OCI-LY1 (cell line): Measurements from ENCODE around the gene FOXK2.

ENCODE experiments used
- H2AFZ ChIP-seq: fragments of 200-600 bp; sonication (generic), shearing (Covaris generic); 2 replicates; pipeline ENCODE4 v1.6.0; 2014; ENCODE audit warnings: antibody characterized with exemption, mild to moderate bottlenecking, low read length
- H3F3A ChIP-seq: fragments of 200-600 bp; sonication (generic), shearing (Covaris generic); 2 replicates; pipeline ENCODE4 v1.6.0; 2014; ENCODE audit warnings: mild to moderate bottlenecking, antibody characterized with exemption, low read length, moderate library complexity; ENCODE audit not compliant: insufficient read depth
- H3K27ac ChIP-seq: fragments of 200-600 bp; sonication (generic); 2 replicates; pipeline ENCODE4 v1.5.1; 2014; ENCODE audit warnings: low read length, mixed run types, mild to moderate bottlenecking, low read depth; ENCODE audit not compliant: poor library complexity, severe bottlenecking
- H3K27me3 ChIP-seq: fragments of 200-600 bp; sonication (generic); 2 replicates; pipeline ENCODE4 v1.6.0; 2014; ENCODE audit warnings: antibody characterized with exemption, mild to moderate bottlenecking, low read length, moderate library complexity; ENCODE audit not compliant: insufficient read depth
- H3K36me3 ChIP-seq: fragments of 200-600 bp; sonication (generic); 2 replicates; pipeline ENCODE4 v1.6.1; 2014; ENCODE audit warnings: mild to moderate bottlenecking, antibody characterized with exemption, low read length, moderate library complexity, mixed read lengths; ENCODE audit not compliant: insufficient read depth
- H3K4me1 ChIP-seq: fragments of 200-600 bp; sonication (generic); 2 replicates; pipeline ENCODE4 v1.5.1; 2014; ENCODE audit warnings: mild to moderate bottlenecking, low read length, moderate library complexity; ENCODE audit not compliant: insufficient read depth, severe bottlenecking
- H3K4me2 ChIP-seq: fragments of 200-600 bp; sonication (generic), shearing (Covaris generic); 2 replicates; pipeline ENCODE4 v1.6.1; 2014; ENCODE audit warnings: low read length
- H3K4me3 ChIP-seq: fragments of 200-600 bp; sonication (generic); 2 replicates; pipeline ENCODE4 v1.5.1; 2014; ENCODE audit warnings: low read length, low read depth, mild to moderate bottlenecking, mixed read lengths; ENCODE audit not compliant: poor library complexity, severe bottlenecking
- H3K79me2 ChIP-seq: fragments of 200-600 bp; shearing (Covaris generic); 2 replicates; pipeline ENCODE4 v1.6.1; 2016; ENCODE audit warnings: mixed run types, low read length, mixed read lengths; ENCODE audit not compliant: insufficient read depth
- H3K9ac ChIP-seq: fragments of 200-600 bp; sonication (generic), shearing (Covaris generic); 2 replicates; pipeline ENCODE4 v1.6.1; 2014; ENCODE audit warnings: mild to moderate bottlenecking, low read length, mixed read lengths
- H3K9me2 ChIP-seq: fragments of 200-600 bp; sonication (generic), shearing (Covaris generic); 2 replicates; pipeline ENCODE4 v1.6.1; 2014; ENCODE audit warnings: low read depth, mild to moderate bottlenecking, low read length, mixed read lengths
- H3K9me3 ChIP-seq: fragments of 200-600 bp; shearing (Covaris generic); 2 replicates; pipeline ENCODE4 v1.6.1; 2014; ENCODE audit warnings: low read length, mixed read lengths
- H4K20me1 ChIP-seq: fragments of 200-600 bp; sonication (generic), shearing (Covaris generic); 2 replicates; pipeline ENCODE4 v1.6.0; 2016; ENCODE audit warnings: mild to moderate bottlenecking, low read length; ENCODE audit not compliant: insufficient read depth
- CTCF ChIP-seq: fragments of 200-600 bp; sonication (generic), shearing (Covaris generic); IDR thresholded peaks from 2 replicates; pipeline ENCODE4 v1.5.1; 2017; ENCODE audit warnings: mild to moderate bottlenecking, antibody characterized with exemption, low read length, moderate library complexity, mixed read lengths
- EZH2 ChIP-seq: fragments of 200-600 bp; sonication (generic), shearing (Covaris generic); IDR thresholded peaks from 2 replicates; pipeline ENCODE4 v1.8.0; 2017; ENCODE audit warnings: borderline replicate concordance, mixed run types, mild to moderate bottlenecking, antibody characterized with exemption, low read length, moderate library complexity, mixed read lengths

FOXK2 gene

GRCh38 chr17:82567286-82567685, 47.8 kb downstream of the FOXK2 start:
- Histone ChIP-seq H3K4me2 (no peak overlapping the region), H3K9ac (no peak overlapping the region), H3K9me2 (no peaks in the 10 kb centered on the region), H3K79me2 (peaks cover 21% of the 10 kb centered on the region), H3K27ac (no peak overlapping the region), H3K27me3 (no peaks in the 10 kb centered on the region), H3K9me3 (no peaks in the 10 kb centered on the region), H3F3A (no peaks in the 10 kb centered on the region), H3K36me3 (peaks cover 89% of the 10 kb centered on the region), H3K4me3 (no peak overlapping the region), H3K4me1 (peaks cover 46% of the 10 kb centered on the region), H2AFZ (no peak overlapping the region), H4K20me1 (no peaks in the 10 kb centered on the region)
- TF ChIP-seq EZH2 (no peak), CTCF (no peak)

GRCh38 chr17:82568997-82569393, 49.5 kb downstream of the FOXK2 start:
- no peak for TF ChIP-seq CTCF
- TF ChIP-seq EZH2 = no peak
- Histone ChIP-seq H4K20me1 (no peaks in the 10 kb centered on the region), H3K9me2 (no peaks in the 10 kb centered on the region), H3F3A (no peaks in the 10 kb centered on the region), H3K27ac (peak overlapping the region; percentile 70), H3K4me3 (no peak overlapping the region), H3K79me2 (peaks cover 7% of the 10 kb centered on the region; the same call in 1 of the 2 replicates), H3K36me3 (peaks cover 96% of the 10 kb centered on the region), H2AFZ (no peak overlapping the region), H3K9me3 (no peaks in the 10 kb centered on the region), H3K9ac (no peak overlapping the region), H3K27me3 (no peaks in the 10 kb centered on the region), H3K4me1 (peaks cover 47% of the 10 kb centered on the region), H3K4me2 (no peak overlapping the region; the same call in 1 of the 2 replicates)

- H3K27me3 ChIP-seq = no peaks in the 10 kb centered on the region
- no peak overlapping the region for H3K9ac ChIP-seq
- H3K27ac ChIP-seq = peak overlapping the region; percentile 70
- peaks cover 97% of the 10 kb centered on the region for H3K36me3 ChIP-seq
- H3F3A ChIP-seq = no peaks in the 10 kb centered on the region
- H3K4me1 ChIP-seq = peaks cover 47% of the 10 kb centered on the region
- no peak overlapping the region for H3K4me2 ChIP-seq
- no peak overlapping the region for H3K4me3 ChIP-seq
- TF ChIP-seq CTCF = no peak
- no peak for TF ChIP-seq EZH2
- no peaks in the 10 kb centered on the region for H3K9me2 ChIP-seq
- no peaks in the 10 kb centered on the region for H3K9me3 ChIP-seq
- peaks cover 7% of the 10 kb centered on the region; the same call in 1 of the 2 replicates for H3K79me2 ChIP-seq
- H4K20me1 ChIP-seq = no peaks in the 10 kb centered on the region
- no peak overlapping the region for H2AFZ ChIP-seq
These were observed 50.1 kb downstream of the FOXK2 start for GRCh38 chr17:82569621-82570020.
